HG03045 (cell line): ENCODE results near the gene ATP5PO.
"Not testable (repeated sequence)": the region's sequence is repeated elsewhere in the genome, so short reads cannot be mapped to it uniquely, and the experiment has no call there.

Experiments used
- ATAC-seq: cut with Tn5 transposase; IDR thresholded peaks from one replicate; pipeline ENCODE4 v1.9.1; 2021; ENCODE audit warnings: mild to moderate bottlenecking, moderate library complexity; ENCODE audit not compliant: unreplicated experiment

Gene ATP5PO

DNA sequence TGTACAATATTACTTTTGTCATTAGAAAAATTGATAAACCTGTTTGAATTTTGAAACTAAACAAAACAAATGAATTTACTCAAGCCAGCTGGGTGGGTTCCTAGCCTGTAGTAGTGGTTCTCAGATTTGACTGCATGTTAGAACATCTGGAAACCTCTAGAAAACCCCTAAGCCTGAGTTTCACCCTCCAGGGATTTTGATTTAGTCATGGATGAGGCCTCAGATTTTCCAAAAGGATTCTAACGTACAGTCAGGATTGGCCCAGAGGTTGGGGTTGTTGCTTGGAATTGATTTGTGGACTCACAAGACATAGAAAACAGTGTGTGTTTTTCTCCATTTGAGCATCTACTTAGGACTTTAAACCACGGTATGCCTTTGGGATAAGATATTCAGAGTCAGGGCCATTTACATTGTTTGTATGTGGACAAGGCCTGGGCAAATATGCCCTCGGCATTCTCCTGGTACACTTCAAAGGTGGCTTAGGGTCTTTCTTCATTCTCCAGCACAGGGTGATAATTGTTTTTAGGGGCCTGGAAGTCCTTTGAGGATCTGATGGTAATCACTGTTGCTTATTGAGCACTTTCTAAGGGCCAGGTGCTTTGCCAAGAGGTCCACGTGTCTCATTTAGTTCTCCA is 42.6 kb downstream of the ATP5PO start:
- no peak for ATAC-seq

DNA sequence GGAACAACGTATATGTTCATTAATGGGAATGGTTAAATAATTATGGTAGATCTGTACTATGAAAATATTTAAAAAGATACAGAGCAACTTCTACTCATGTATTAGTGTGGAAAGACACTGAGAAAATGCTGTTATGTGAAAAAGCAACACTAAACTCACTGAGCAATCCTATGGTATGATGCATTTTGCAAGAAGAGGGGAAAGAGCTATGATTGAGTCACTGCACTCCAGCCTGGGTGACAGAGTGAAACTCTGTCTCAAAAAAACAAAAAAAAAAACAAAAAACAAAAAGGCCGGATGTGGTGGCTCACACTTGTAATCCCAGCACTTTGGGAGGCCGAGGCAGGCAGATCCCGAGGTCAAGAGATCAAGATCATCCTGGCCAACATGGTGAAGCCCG is 44.4 kb downstream of the ATP5PO start:
- ATAC-seq: no peak

DNA sequence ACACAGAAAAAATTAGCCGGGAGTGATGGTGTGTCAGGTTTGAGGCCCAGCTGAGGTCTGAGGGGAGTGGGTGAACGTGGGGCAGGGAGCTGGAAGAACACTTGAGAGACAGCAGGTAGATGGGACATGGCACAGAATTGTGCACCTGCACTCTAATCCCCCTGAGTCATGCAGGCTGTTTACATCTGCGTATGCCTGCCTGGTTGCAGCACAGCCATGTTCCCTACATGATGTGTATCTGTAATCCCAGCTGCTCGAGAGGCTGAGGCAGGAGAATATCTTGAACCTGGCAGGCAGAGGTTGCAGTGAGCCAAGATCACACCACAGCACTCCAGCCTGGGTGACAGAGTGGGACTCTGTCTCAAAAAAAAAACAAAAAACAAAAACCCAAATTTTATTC is 44.8 kb downstream of the ATP5PO start:
- ATAC-seq: no peak

DNA sequence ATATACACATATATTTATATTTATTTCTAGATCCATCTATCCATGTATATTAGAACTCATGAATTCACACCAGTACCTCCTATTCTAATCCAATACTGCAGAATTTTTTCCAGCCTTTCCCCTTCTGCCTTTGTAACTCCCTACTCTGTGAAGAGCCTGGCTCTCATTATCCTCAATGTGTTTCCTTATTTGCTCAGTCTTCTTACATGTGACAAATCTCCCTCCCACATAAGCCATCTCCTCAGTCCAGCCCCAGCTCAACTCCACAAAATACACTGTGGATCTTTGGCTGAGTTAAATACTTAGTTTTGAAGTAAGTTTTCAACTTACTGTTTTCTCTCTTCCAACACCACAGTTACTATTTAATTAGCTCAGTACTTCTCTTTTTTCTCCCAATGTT is 45.7 kb downstream of the ATP5PO start:
- no peak for ATAC-seq

DNA sequence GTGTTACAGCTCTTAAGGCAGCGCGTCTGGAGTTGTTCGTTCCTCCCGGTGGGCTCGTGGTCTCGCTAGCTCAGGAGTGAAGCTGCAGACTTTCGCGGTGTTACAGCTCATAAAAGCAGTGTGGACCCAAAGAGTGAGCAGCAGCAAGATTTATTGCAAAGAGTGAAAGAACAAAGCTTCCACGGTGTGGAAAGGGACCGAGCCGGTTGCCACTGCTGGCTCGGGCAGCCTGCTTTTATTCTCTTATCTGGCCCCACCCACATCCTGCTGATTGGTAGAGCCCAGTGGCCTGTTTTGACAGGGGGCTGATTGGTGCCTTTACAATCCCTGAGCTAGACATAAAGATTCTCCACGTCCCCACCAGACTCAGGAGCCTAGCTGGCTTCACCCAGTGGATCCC is 47.7 kb downstream of the ATP5PO start:
- ATAC-seq: not testable (repeated sequence)

DNA sequence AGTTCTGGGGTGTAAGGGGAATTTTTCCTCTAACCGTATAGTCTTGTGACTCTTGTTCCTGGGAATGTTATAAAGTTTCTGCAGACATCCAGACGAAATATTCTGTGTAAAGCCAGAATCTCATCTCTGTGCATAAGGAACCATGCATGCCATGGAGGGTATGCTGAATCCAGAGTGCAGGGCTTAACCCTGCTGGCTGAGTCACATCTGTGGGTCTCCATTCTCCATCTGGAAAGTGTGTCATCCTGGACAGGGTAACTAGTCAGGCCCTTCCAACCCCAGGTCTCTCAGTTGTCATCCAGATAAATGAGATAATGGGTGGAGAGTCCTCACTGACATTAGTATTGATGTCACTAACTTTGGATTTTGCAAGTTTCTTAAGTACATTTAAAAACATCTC is 48.8 kb downstream of the ATP5PO start:
- no peak for ATAC-seq

DNA sequence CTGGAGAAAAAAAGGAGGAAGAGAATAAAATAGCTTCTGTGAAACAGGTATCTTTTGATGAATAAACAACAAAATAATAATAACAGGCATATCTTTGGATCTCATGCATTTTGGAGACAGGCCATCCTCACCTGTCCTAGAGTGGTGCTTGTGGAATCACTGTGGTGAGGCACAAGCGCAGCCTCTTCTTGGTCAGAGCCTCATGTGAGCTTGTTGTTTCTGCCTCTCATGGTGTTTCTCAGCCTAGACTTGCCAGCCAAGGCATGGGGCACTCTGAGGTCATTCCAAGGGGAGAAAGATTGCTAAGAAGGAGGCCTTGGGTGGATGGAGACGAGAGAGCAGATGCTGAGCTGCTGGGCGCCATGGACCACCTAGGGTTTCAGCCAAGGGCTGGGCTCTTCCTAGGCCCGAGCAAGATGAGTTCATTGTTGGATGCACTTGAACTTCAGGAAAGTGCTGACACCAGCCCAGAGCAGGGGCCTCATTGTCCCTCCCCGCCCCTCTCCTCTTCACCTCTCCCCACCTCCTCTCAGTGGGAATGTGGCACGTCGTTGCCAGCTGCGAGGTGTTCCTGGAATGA is 49.5 kb downstream of the ATP5PO start:
- no peak for ATAC-seq

DNA sequence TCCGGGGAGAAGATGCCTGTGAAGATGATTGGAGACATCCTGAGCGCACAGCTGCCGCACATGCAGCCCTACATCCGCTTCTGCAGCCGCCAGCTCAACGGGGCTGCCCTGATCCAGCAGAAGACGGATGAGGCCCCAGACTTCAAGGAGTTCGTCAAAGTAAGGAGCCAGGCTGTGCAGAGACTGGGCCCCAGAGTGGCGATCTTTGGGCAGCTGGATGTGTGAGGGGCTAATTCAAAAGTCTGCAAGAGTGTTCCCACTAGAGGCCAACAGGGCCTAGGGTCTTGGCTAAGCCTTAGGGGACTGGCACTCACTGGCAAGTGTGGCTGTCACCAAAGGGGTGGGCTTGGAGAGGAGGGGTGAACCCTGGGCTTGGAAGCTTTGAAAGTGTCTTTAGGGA is 50.4 kb downstream of the ATP5PO start:
- ATAC-seq: no peak

DNA sequence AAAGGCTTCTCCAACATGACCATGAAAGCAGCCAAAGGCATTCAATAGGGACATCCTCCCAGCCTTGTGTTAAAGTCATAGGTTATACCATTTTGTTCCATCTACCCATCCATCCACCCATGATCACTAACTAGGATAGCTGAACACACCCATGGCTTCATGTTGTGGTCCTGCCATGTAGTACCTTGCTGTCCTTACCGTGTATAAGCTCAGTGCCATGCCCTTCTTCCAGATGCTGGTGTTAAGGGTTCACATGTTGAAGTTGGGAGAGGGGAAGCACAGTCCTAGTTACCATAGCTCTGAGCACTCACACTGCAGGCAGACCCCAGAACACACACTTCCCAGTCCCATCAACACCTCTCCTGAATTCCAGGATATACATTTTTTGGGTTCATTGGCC is 51.5 kb downstream of the ATP5PO start:
- ATAC-seq: no peak

DNA sequence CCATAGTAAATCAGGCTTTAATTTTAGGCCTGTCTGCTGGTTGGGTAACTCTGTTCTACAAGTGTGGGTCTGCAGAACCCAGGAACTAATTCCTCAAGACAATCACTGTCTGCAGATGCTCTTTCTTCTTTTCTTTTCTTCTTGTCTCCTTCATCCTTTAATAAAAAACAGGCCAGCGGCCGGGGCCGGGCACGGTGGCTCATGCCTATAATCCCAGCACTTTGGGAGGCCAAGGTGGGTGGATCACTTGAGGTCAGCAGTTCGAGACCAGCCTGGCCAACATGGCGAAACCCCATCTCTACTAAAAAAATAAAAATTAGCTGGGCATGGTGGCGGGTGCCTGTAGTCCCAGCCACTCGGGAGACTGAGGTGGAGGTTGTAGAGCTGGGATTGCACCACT is 52.4 kb downstream of the ATP5PO start:
- ATAC-seq: not testable (repeated sequence)

DNA sequence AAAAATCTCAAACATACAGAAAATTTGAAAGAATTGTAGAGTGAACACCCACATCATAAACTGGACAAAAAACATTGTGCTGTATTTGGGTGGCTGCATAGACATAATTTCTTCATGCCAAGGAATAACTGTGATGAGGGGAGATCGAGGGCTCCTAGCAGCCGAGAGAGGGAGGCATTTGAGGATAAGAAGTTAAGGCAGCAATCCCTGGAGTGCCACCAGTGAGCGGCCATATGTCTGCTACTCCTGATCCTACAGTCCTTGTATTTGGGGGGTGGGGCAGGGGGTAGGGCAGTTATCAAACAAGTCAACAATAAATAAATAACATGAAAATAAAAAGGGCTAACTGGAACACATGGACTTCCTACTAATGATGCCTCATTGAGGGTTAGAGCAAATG is 54.5 kb downstream of the ATP5PO start:
- ATAC-seq: no peak

DNA sequence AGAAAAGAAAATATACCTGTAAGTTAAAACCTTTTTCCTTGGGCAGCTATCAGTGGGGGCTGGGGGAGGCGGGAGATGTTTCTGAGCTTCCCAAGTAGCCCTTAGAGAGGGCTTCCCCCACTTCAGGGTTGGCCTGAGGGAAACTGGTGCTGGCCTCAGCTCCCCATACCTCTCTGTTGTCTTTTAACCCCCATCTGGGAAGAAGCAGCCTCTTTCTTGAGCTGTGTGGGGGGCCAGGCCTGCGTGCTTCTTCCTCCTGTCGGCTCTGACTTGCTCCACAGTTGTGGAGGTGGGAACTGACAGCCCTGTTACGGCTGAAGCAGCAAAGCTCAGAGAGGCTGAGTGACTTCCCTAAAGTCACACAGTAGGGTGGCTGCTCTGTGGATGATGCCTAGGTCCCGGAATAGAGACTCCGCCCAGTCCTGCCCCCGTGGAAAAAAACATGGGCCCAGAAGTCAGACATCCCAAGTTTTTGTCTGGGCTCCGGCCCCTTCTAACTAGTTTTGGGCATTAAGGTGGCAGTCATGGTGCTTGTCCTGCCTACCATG is 55.2 kb downstream of the ATP5PO start:
- no peak for ATAC-seq

DNA sequence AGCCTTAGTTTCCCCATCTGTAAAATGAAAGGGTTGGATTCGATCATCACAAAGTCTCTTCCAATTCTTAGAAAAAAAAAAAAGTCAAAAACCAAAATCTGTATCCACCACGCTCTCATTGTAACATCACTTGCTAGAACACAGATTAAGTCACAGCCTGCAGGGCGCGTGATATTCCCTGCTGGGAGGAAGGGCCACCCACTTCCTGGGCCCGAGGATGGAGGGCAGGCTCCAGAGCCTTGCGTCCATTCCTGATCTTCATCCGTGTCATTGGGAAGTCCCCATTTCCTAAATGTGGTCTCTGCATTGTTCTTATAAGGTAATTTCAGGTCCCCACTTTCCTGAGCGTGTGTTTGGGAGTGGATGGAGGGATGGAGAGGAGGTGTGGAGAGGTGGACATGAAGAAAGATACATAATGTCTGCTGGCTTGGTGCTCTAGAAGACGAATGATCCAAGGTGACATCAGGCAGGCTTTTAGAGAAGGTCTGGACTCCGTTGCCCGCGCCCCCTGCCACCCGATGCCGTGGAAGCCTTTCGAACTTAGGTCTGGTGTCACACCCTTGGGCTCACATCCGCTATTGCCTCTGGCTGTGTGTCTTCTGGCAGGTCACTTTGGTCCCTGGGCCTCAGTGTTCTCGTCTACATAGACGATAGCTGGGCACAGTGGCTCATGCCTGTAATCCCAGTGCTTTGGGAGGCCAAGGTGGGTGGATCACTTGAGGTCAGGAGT is 56.1 kb downstream of the ATP5PO start:
- ATAC-seq: no peak

DNA sequence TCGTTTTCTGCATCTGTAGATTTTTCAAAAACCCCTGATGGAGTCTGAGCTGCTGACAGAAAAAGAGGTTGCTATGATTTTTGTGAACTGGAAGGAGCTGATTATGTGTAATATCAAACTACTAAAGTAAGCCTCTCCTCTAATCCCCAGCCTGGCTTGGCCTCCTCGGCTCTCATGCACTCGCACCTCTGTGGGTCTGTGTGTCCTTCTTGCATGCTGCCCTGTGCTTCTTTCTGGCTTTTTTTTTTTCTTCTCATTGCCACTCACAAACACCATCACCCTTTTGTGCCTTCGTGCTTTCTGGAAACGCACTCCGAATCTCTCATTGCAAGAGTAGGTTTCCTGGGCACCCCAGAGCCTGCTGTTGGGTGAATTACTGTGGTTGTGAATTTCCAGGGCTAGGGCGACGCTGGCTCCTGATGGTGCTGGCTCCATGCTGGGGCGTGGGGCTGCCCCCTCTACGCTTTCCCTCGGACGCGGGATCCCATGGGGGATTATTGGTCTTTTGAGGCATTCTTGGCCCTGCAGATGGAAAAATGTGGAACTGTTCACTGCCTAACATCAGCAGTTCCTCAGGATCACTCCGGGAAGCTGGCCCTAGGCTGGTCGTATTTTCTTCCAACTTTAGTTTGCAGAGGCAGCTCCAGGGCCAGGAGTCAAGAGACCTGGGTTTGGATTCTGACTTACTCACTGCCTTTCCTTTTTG is 56.8 kb downstream of the ATP5PO start:
- ATAC-seq: no peak

DNA sequence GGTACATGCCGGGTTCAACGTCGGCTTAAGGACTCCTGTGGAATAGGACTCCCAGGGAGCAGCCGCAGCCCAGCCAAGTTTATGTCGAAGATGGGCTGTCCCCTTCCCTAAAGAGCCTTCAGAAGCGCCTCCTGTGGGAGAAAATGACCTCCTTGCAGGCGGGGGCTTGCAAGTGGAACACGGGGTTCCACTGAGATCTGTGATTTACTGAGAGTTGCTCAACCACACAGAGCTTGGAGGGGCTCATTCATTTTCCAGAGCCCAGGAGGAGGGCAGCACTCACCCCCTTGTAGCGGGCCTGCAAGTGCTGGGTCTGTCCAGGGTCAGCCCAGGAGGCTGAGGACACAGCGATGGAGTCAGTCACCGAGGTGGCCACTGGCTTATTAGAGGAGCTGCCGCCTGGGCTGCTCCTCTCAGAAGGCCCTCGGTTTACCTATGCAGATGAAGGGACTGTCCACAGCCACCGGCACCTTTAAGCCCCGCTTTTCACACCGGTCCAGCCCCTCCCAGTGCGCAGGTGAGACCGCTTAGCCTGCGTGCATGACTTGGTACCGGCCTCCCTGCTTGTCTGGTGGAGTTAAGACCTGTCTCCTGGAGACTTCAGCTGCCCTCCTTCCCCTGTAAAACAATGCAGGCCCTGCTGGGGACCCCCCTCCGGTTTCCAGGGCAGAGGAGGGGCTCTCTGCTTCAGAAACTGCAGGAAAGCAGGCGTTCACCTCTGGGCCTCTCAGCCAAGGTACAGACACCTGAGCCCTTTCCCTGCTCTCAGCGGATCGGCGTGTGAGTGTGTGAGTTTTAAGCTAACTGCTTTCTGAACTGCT is 57.5 kb downstream of the ATP5PO start:
- ATAC-seq: no peak

DNA sequence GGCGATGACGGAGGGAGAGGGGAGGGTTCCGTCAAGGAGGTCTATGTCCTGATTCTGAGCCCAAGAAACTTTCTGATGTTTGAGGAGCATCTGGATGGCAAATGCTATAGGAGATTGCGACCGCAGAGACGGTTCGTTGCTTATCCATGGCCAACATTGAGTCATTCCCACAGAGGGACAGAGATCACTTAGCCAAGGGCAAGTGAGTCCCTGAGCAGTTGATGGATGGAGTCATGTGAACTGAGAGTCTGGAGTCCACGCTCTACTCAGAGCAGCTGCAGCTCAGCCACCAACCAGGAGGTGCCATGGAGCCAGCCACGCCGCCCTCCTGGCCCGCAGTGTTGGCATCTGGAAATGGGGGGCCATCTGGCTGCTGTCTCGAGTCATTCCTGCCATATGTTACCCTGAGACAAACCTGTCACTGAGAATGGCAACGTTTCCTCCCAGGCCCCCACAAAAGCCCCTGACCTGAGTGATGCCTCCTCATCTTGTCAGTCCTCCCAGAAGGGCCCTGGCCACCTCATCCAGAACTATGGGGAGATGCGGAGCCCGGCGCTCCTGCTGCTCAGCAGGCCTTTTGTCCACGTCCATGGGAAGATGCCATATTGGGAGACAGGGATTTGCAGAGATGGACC is 58.6 kb downstream of the ATP5PO start:
- no peak for ATAC-seq

DNA sequence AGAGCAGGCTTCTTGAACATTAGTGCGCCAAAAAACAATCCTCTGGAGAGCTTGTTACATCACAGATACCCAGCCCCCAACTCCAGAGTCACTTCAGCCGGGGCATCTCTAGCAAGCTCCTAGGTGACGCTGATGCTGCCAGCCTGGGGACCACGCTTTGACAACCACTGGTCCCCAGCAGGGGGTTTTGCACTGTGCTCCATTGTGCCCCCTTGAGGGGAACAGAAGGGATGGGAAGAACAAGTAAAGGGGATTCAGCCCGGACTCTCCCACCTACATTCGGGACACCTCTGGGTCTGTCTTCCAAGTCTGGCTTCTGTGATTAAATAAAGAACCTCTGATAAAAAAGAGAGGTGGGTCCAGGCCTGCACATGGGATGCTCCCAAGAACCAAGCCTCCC is 60.4 kb downstream of the ATP5PO start:
- ATAC-seq: no peak

DNA sequence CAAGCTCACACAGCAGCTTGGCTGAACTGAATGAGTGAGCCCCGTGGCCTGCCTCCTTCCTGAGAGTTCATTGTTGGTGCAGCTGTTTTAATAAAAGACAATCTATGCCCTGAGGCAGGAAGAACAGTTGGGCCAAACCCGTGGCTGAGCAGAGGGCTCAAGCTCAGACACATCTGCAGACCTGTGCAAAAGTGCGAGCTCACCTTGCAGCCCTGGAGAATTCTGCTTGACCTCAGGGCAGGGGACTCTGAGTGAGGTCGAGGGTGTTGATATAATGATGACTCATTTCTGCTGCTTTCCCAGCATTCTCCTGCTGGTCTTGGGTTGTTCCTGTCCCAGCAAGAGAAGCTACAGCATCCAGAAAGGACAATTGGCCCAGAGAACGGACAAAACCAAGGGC is 61.0 kb downstream of the ATP5PO start:
- ATAC-seq: no peak
